Measurements from ENCODE around the gene NR2F1. TPM values are rescaled to one million over a fixed set of nuclear protein-coding genes. Genes with fewer than 3 reads are reported as not detected.

NR2F1 gene
- total and polyA plus RNA-seq, 2 donors (not counting 1 experiment from before 2014, with no cell fraction given), result 64.4 to 90.8 TPM

- H3K27me3 ChIP-seq (ENCODE audit: control insufficient read depth, insufficient read depth, low read length), result no peaks in the 10 kb centered on the region
- H2AFZ ChIP-seq (ENCODE audit: low read length), result no peak overlapping the region
Measured at GRCh38 chr5:93604644-93605515, 21.9 kb downstream of the NR2F1 start.

GRCh38 chr5:93606382-93606752, 23.3 kb downstream of the NR2F1 start:
- no peak overlapping the region for H3K4me2 ChIP-seq (ENCODE audit: extremely low read depth, insufficient read depth, low read length)
- TF ChIP-seq EZH2 (IDR thresholded peaks at IDR 0.05; ENCODE audit: low read length, missing control alignments) (no peak), CTCF (conservative IDR thresholded peaks at IDR 0.05 in 1 of 2, IDR thresholded peaks at IDR 0.05 in 1 of 2; ENCODE audit: low read depth in 1 of 2, low read length in 2 of 2) (no peak)
- no peaks in the 10 kb centered on the region for H3K36me3 ChIP-seq (ENCODE audit: control insufficient read depth, insufficient read depth, low read length)
- no peak overlapping the region for H3K4me3 ChIP-seq (replicated peaks in 1 of 4; ENCODE audit: control extremely low read depth in 1 of 4, insufficient read depth in 1 of 4, low read depth in 3 of 4, low read length in 4 of 4)
- no peak overlapping the region for H3K9ac ChIP-seq (ENCODE audit: insufficient read depth, low read length)
- H3K27ac ChIP-seq (ENCODE audit: insufficient read depth, low read length), result no peak overlapping the region
- H3K4me1 ChIP-seq (ENCODE audit: control insufficient read depth, extremely low read depth, insufficient read depth, low read length), result peaks cover 4% of the 10 kb centered on the region
- H3K79me2 ChIP-seq (ENCODE audit: control insufficient read depth, insufficient read depth, low read length), result peaks cover 26% of the 10 kb centered on the region
- no peak overlapping the region for H2AFZ ChIP-seq (ENCODE audit: low read length)
- no peak for DNase-seq (ENCODE audit: low read depth in 2 of 2)
- H3K27me3 ChIP-seq (ENCODE audit: control insufficient read depth, insufficient read depth, low read length), result peaks cover 6% of the 10 kb centered on the region
- no peaks in the 10 kb centered on the region for H4K20me1 ChIP-seq (ENCODE audit: control insufficient read depth, extremely low read depth, insufficient read depth, low read length)
- no peaks in the 10 kb centered on the region for H3K9me3 ChIP-seq (ENCODE audit: control insufficient read depth, insufficient read depth, low read depth, low read length)

More at GRCh38 chr5:93604644-93605515, 21.9 kb downstream of the NR2F1 start:
- Histone ChIP-seq H4K20me1 (ENCODE audit: control insufficient read depth, extremely low read depth, insufficient read depth, low read length) (no peaks in the 10 kb centered on the region), H3K4me1 (ENCODE audit: control insufficient read depth, extremely low read depth, insufficient read depth, low read length) (peaks cover 10% of the 10 kb centered on the region), H3K36me3 (ENCODE audit: control insufficient read depth, insufficient read depth, low read length) (no peaks in the 10 kb centered on the region), H3K79me2 (ENCODE audit: control insufficient read depth, insufficient read depth, low read length) (peaks cover 32% of the 10 kb centered on the region), H3K4me2 (ENCODE audit: extremely low read depth, insufficient read depth, low read length) (peak overlapping the region; percentile 64), H3K27ac (ENCODE audit: insufficient read depth, low read length) (peak overlapping the region; percentile 91), H3K9ac (ENCODE audit: insufficient read depth, low read length) (peak overlapping the region; percentile 29), H3K9me3 (ENCODE audit: control insufficient read depth, insufficient read depth, low read depth, low read length) (no peaks in the 10 kb centered on the region), H3K4me3 (replicated peaks in 1 of 4; ENCODE audit: control extremely low read depth in 1 of 4, insufficient read depth in 1 of 4, low read depth in 3 of 4, low read length in 4 of 4) (peak overlapping the region; percentile 4 to 61 (median 34))
- no peak for DNase-seq (ENCODE audit: low read depth in 2 of 2)
- TF ChIP-seq CTCF (conservative IDR thresholded peaks at IDR 0.05 in 1 of 2, IDR thresholded peaks at IDR 0.05 in 1 of 2; ENCODE audit: low read depth in 1 of 2, low read length in 2 of 2), result no peak
- no peak for TF ChIP-seq EZH2 (IDR thresholded peaks at IDR 0.05; ENCODE audit: low read length, missing control alignments)

GRCh38 chr5:93607367-93608258, 24.6 kb downstream of the NR2F1 start:
- H3K9me3 ChIP-seq (ENCODE audit: control insufficient read depth, insufficient read depth, low read depth, low read length), result no peaks in the 10 kb centered on the region
- peaks cover 21% of the 10 kb centered on the region for H3K79me2 ChIP-seq (ENCODE audit: control insufficient read depth, insufficient read depth, low read length)
- TF ChIP-seq EZH2 (IDR thresholded peaks at IDR 0.05; ENCODE audit: low read length, missing control alignments) (no peak), CTCF (conservative IDR thresholded peaks at IDR 0.05 in 1 of 2, IDR thresholded peaks at IDR 0.05 in 1 of 2; ENCODE audit: low read depth in 1 of 2, low read length in 2 of 2) (peak; percentile 55 to 70)
- H3K4me3 ChIP-seq (replicated peaks in 1 of 4; ENCODE audit: control extremely low read depth in 1 of 4, insufficient read depth in 1 of 4, low read depth in 3 of 4, low read length in 4 of 4), result peak overlapping the region; percentile 25 to 51 (median 45)
- H3K36me3 ChIP-seq (ENCODE audit: control insufficient read depth, insufficient read depth, low read length), result no peaks in the 10 kb centered on the region
- no peaks in the 10 kb centered on the region for H4K20me1 ChIP-seq (ENCODE audit: control insufficient read depth, extremely low read depth, insufficient read depth, low read length)
- no peak overlapping the region for H3K9ac ChIP-seq (ENCODE audit: insufficient read depth, low read length)
- peaks cover 4% of the 10 kb centered on the region for H3K4me1 ChIP-seq (ENCODE audit: control insufficient read depth, extremely low read depth, insufficient read depth, low read length)
- peak; percentile 86 to 89 for DNase-seq (ENCODE audit: low read depth in 2 of 2)
- peak overlapping the region; percentile 64 for H3K27ac ChIP-seq (ENCODE audit: insufficient read depth, low read length)
- peak overlapping the region; percentile 93 for H3K4me2 ChIP-seq (ENCODE audit: extremely low read depth, insufficient read depth, low read length)
- peak overlapping the region; percentile 31 for H2AFZ ChIP-seq (ENCODE audit: low read length)
- peaks cover 6% of the 10 kb centered on the region for H3K27me3 ChIP-seq (ENCODE audit: control insufficient read depth, insufficient read depth, low read length)

Measured in fibroblast of lung (primary cell).